ENCODE data around the gene CCDC80. TPM values are rescaled to one million over a fixed set of nuclear protein-coding genes. Genes with fewer than 3 reads are reported as not detected.

CCDC80 gene
- polyA plus RNA-seq, 3 donors, result 0.05 TPM; not detected in 2

DNA sequence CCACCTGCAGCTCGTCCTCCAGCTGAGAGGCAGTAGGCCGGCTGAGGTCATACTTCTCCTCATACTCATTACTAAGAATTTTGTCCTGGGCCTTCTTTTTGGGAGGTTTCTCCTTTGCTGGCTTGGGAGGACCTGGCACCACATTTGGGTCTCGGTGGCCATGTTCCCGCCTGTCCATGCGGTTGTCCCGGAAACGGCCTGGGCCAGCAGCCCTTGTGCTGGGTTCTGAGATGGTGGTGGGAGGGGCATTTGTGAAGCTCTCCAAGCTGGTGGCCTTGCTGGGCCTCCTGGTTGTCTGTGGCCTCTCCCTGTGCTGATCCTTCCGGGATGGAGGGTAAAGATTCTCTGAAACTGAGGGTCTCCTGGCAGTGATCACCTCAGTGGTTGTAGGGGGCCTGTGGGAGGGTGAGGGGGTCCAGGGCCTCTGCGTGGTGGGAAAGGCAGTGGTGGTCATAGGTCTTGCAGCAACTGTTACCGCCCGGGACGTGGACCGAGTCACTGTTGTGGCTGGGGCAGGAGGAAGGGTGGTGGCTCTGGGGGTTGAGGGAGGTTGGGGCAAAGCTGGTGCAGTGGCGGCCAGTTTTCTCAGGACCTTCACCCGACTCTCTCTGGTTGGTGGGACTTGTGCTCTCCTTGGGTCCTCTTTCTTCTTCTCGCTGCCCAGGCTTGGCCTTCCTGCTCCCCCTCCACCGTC lies 2.5 kb downstream of the CCDC80 start:
- Histone ChIP-seq H3K4me1 (ENCODE audit: control insufficient read depth in 1 of 2, insufficient read depth in 2 of 2, low read length in 2 of 2) (peaks cover 4 to 7% of the 10 kb centered on the region in 2 donors), H3K27me3 (ENCODE audit: control insufficient read depth in 2 of 2, insufficient read depth in 2 of 2, low read length in 2 of 2) (peaks cover 13 to 14% of the 10 kb centered on the region in 2 donors), H3K79me2 (ENCODE audit: insufficient read depth, low read length) (no peaks in the 10 kb centered on the region), H3K36me3 (replicated peaks in 1 of 2; ENCODE audit: control insufficient read depth in 1 of 2, insufficient read depth in 2 of 2, low read length in 2 of 2) (no peaks in the 10 kb centered on the region), H3K4me3 (replicated peaks in 1 of 3; ENCODE audit: low read depth in 2 of 3, low read length in 3 of 3) (no peak overlapping the region), H2AFZ (ENCODE audit: insufficient read depth, low read depth, low read length, poor library complexity, severe bottlenecking) (no peak overlapping the region), H4K20me1 (ENCODE audit: insufficient read depth, low read length) (no peaks in the 10 kb centered on the region), H3K9ac (ENCODE audit: insufficient read depth, low read length, poor library complexity, severe bottlenecking) (no peak overlapping the region), H3K9me3 (replicated peaks in 1 of 2; ENCODE audit: control insufficient read depth in 1 of 2, insufficient read depth in 1 of 2, low read length in 2 of 2) (no peaks in the 10 kb centered on the region), H3K4me2 (replicated peaks; ENCODE audit: extremely low read depth, low read length, poor library complexity, severe bottlenecking) (no peak overlapping the region), H3K27ac (ENCODE audit: low read depth in 1 of 2, low read length in 2 of 2) (no peak overlapping the region)
- H3K4me3 Mint-ChIP-seq, result no peak overlapping the region
- intact Hi-C loops (cut with micrococcal nuclease), result no loop called here
- H3K27me3 Mint-ChIP-seq (ENCODE audit: low read depth in 3 of 3), result peaks cover 1 to 5% (median 3%) of the 10 kb centered on the region in 3 donors
- TF ChIP-seq, protein P1, sequence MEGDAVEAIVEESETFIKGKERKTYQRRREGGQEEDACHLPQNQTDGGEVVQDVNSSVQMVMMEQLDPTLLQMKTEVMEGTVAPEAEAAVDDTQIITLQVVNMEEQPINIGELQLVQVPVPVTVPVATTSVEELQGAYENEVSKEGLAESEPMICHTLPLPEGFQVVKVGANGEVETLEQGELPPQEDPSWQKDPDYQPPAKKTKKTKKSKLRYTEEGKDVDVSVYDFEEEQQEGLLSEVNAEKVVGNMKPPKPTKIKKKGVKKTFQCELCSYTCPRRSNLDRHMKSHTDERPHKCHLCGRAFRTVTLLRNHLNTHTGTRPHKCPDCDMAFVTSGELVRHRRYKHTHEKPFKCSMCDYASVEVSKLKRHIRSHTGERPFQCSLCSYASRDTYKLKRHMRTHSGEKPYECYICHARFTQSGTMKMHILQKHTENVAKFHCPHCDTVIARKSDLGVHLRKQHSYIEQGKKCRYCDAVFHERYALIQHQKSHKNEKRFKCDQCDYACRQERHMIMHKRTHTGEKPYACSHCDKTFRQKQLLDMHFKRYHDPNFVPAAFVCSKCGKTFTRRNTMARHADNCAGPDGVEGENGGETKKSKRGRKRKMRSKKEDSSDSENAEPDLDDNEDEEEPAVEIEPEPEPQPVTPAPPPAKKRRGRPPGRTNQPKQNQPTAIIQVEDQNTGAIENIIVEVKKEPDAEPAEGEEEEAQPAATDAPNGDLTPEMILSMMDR (IDR thresholded peaks at IDR 0.05), result no peak
- peaks cover 10% of the 10 kb centered on the region for H3K4me1 Mint-ChIP-seq
- no peak for DNase-seq
- no peaks in the 10 kb centered on the region for H3K36me3 Mint-ChIP-seq
- H3K9me3 Mint-ChIP-seq, result no peaks in the 10 kb centered on the region
- 98% methylated on average over 8 of the region's 17 CpGs for WGBS (ENCODE audit: insufficient coverage)
- H3K27ac Mint-ChIP-seq, result no peak overlapping the region

DNA sequence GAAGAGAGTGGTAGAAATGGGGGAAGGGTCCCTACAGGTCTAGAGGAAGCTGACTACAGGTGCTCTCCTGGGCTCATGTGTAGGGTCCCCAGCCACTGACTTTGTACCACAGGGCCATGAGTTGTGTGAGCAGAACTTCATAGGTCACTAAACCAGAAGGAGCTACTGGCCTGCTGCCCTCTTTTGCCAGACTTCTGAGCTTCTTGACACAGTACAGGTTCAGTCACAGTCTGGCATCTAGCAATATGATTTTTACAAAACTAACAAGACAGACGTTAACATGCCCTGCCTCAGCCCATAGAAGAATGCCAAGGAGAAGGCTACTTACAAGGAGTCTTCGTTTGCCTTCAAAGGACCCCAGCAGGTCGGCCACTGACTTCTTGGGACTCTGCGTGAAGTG lies 3.2 kb downstream of the CCDC80 start:
- TF ChIP-seq, protein P1 (IDR thresholded peaks at IDR 0.05), result no peak
- DNase-seq, result no peak
- Mint-ChIP-seq H3K27me3 (ENCODE audit: low read depth in 3 of 3) (peaks cover 1 to 4% (median 3%) of the 10 kb centered on the region in 3 donors), H3K4me3 (no peak overlapping the region), H3K27ac (no peak overlapping the region), H3K9me3 (no peaks in the 10 kb centered on the region), H3K4me1 (peaks cover 9% of the 10 kb centered on the region), H3K36me3 (no peaks in the 10 kb centered on the region)
- H4K20me1 ChIP-seq (ENCODE audit: insufficient read depth, low read length), result no peaks in the 10 kb centered on the region
- no peak overlapping the region for H3K4me2 ChIP-seq (replicated peaks; ENCODE audit: extremely low read depth, low read length, poor library complexity, severe bottlenecking)
- no peaks in the 10 kb centered on the region for H3K79me2 ChIP-seq (ENCODE audit: insufficient read depth, low read length)
- no peaks in the 10 kb centered on the region for H3K9me3 ChIP-seq (replicated peaks in 1 of 2; ENCODE audit: control insufficient read depth in 1 of 2, insufficient read depth in 1 of 2, low read length in 2 of 2)
- intact Hi-C loops (cut with micrococcal nuclease), result no loop called here
- peaks cover 0 to under 1% of the 10 kb centered on the region in 2 donors for H3K4me1 ChIP-seq (ENCODE audit: control insufficient read depth in 1 of 2, insufficient read depth in 2 of 2, low read length in 2 of 2)
- H3K27me3 ChIP-seq (ENCODE audit: control insufficient read depth in 2 of 2, insufficient read depth in 2 of 2, low read length in 2 of 2), result peaks cover 13 to 14% of the 10 kb centered on the region in 2 donors
- H3K27ac ChIP-seq (ENCODE audit: low read depth in 1 of 2, low read length in 2 of 2), result no peak overlapping the region
- no peak overlapping the region for H3K9ac ChIP-seq (ENCODE audit: insufficient read depth, low read length, poor library complexity, severe bottlenecking)
- H2AFZ ChIP-seq (ENCODE audit: insufficient read depth, low read depth, low read length, poor library complexity, severe bottlenecking), result no peak overlapping the region
- no peaks in the 10 kb centered on the region for H3K36me3 ChIP-seq (replicated peaks in 1 of 2; ENCODE audit: control insufficient read depth in 1 of 2, insufficient read depth in 2 of 2, low read length in 2 of 2)
- H3K4me3 ChIP-seq (replicated peaks in 1 of 3; ENCODE audit: low read depth in 2 of 3, low read length in 3 of 3), result no peak overlapping the region
- 100% methylated on average over 1 of the region's 4 CpGs for WGBS (ENCODE audit: insufficient coverage)
